Measurements from ENCODE around the gene PPP1R1B.

The PPP1R1B gene

DNA sequence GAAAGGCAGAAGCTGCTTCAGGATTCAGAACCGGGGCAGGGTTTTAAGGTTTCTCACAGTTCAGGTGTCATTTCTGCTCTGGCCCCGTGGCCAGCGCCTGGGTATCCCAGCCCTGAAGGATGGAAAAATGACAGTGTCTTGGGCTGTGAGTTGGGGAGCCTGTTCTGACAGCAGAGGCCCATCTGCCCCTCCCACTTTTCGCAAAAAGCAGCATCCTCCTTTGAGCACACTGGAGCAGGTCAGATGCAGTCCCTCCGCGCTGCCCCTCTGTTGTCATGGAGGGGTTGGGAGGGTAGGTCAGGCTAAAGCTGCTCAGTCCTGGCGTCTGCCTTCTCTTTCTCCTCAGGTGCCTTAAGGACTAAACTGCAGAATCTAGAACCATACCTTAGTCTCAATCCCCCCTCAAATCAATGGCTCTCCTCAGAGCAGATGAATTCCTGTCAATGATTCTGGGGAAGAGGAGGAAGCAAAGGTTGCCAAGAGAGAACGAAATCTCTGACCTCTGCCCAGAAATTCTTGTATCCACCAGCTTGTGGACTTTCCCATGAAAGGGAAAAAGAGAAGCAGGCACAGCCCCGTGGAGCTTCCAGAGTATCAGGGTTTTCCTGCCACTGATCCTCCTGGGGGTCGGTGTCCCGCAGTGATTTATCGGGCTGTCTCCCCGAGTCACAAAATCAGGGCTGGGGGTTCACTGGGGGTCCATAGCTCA lies 26.3 kb upstream of the PPP1R1B start:
- no peak for DNase-seq (ENCODE audit: low read depth)

DNA sequence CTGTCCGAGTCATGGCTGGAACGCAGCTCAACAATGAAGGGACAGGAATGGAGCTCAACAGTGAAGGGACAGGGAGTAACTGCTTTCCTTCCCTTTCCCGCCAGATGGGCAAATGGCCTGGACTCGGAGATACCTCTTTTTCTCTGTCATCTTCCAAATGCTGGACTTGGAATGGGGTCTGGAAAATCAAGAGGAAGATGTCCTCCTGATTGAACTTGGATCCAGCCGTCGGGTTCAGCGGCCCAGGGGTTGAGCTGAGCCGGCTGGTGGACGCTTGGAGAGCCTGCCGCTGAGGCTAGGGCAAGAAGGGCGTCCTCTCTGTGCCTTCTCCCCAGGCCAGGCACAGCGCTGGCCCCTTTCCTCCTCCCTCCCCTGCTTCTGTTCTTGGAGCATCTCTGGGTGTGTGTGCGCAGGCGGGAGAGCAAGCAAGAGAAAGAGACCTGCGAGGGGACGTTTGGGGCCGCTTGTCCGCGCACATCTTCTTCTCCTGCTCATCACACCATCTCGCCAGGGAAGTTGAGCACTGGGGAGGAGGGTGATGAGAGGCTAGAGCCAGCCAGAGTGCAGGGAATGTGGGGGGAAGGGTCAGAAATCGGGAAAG lies 25.7 kb upstream of the PPP1R1B start:
- no peak for DNase-seq (ENCODE audit: low read depth)

DNA sequence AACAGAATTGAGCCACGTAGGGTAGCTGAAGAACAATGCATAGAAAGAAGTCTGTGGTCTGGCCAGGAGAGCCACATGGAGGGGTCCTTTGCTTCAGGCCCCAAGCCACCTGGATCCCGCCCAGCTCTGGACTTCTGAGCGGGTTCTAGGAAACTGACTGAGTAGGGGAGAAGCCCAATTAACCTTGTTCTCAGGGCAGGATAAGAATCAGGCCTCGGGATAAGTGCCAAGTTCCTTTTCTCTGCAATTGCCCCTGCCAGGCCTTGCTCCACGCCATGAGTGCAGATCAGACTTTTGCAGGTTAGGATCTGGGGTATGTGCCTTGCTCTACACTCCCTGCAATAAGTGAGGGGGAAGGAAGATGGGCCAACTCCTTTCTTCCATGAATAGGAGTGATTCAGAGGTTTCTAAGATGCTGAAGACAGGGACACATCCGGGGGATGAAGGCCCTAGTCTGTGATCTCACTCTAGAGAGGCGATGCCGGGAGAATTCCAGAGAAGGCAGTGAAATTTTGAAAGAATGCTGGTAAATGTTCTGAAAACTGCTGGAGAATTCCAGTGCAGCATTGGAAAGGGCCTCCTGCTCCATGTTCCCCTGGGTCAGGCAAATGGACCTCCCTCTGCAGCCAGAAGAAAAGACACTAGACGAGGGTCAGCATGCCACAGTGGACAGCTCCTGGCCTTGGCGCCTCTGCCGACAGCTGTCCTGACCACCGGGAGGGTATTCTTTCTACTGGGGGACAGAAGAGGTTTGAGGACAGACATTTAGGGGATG lies 24.8 kb upstream of the PPP1R1B start:
- no peak for DNase-seq (ENCODE audit: low read depth)

DNA sequence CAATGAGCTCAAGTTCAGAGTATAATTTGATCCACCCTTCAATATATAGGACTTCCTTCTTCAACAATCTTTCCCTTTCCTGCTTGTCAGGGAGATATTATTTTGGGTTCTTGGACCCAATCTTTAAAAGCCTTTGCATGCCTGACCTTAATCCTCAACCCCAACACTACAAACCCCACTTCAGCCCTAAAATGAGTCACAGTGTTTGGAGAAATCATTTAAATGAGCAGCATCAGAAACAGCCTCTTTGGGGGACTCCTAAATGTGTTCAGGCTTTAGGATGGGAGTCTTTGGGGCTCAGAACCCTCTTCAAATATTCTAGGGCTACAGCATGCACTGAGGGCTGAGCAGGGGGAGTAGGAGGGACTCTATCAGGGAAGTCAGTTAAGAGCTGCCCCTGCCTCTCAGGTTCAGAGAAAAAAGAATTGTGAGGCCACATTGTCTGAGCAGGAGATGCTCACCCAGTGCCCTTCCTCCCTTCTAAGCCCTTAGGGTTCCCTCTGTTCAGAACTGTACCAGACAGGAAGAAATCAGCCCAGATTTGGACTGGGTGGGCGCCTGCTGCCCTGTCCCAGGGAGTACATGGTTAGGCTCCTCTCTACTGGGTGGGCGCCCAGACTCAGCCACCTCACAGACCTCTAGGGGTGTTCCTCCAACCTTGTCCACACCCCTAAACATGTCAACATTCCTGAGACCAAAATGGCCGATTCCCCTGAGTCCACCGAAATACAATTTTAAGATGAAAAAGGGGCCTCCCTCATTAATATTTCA lies 24.0 kb upstream of the PPP1R1B start:
- DNase-seq (ENCODE audit: low read depth): no peak

DNA sequence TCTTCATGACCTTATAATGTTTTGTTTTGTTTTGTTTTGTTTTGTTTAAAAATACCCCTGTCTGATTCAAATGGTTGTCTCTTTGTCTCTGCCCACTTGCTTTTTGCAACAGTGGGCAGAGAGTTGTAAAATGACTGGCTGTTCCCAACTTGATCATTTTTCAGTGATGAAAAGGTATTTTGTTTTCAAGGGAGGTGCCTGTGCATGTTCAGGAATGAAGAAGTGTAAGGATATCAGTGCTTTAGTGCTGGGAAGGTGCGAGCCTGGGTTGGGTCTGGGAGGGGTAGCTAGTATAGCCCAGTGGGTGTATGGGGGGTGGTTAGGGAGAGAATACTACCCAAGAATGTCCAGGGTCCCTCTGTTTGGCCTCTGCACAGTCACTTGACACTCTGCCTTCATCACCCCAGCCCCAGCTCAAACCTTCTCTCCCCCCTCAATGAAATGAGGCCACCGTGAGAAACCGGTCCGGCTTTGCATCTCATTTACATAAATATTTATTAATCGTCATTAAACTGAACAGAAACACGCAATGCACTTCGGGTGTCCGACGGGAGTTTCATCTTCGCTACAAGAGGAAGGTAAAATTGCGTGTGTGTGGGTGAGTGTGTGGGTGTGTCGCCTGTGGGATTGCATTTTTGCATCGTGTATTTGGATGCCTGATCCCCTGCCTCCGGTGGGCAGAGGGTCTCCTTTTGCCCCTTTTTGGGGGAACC lies 23.3 kb upstream of the PPP1R1B start:
- no peak for DNase-seq (ENCODE audit: low read depth)

DNA sequence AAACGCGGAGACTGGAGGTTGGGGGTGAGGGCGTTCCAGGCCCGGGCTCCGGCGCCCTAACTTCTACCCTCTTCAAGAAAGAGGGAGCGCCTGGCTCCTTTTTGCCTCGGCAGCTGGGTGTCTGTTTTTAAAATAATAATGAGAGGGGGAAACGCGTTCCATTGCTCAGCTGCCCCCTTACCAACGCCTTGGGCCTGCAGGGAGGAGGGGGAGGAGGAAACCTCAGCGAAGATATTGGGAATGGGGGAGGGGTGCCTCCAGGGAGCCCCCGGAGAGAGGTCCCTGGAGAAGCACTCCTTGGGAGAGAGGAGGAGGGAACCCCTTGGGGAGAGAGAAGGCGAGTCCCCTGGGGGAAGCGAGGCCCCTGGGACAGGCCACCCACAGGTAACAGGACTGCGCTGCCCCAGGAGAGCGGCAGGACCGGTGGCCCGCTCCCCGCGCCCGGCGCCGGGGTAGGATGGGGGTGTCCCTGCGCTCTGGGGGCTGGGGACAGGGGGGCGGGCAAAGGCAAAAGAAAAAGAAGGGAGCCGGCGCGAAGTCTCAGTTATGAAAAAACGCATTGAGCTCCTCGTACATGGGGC lies 21.8 kb upstream of the PPP1R1B start:
- no peak for DNase-seq (ENCODE audit: low read depth)

DNA sequence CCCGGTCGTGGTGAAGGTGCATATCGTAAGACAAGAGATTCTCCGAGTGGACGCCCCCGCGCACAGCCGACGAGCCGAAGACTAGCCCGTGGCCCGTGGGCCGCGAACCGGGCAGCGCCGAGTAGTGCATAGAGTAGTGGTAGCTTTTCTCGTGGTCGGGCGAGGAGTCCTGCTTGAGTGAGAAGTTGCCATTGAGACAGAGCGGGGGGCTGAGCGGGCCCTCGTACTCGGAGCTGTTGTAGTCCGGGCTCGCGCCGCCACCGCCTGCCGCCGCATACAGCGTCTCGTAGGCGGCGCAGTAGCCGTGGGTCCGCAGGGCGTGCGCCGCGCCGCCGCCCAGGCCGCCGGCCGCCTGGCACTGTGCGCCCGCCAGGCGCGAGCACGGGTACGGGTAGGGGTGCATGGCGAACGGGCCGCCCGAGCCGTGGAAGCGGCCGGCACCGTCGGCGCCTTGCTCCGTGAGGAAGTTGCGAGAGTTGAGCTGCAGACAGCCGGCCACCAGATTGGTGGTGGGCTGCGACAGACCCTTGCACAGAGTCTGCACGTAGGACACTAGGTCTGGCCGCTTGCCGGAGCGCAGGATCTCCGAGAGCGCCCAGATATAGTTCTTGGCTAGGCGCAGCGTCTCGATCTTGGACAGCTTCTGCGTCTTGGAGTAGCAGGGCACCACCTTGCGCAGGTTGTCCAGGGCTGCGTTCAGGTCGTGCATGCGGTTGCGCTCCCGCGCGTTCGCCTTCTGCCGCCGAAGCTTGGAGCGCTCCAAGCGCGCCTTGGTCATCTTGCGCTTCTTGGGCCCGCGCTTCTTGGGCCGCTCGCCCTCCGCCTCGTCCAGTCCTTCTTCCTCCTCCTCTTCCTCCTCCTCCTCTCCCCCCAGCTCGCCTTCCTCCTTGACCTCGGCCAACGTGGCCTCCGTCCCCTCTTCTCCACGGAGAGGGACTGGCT lies 21.0 kb upstream of the PPP1R1B start:
- DNase-seq (ENCODE audit: low read depth): no peak

DNA sequence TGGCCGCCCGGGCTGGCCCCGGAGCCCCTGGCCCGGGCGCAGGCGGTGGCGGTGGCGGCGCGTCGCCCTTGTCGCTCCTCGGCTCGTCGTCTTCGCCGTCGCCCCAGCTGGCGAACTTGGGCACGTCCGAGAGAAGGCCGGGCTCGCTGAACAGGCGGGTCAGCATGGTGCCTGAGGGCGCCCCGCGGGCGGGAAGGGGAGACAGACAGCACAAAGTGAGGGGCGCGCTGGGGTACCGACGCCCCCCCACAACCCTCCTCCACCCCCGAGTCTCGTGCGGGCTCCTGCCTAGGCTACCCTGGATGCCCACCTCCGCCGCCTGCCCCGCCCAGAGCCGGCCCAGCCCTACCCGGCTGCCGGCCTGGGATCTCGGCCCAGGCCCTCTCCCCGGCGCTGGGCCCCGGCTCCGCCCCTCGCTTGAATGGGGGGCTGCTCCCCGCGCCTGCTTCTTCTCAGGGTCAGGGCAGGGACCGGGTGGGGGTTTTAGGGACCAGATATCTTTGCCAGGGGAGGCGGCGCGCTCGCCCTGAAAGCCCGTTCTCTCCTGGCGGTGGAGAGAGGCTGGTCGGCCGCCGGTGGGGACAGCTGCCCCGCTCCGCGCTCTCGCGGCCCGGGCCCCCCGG lies 20.2 kb upstream of the PPP1R1B start:
- DNase-seq (ENCODE audit: low read depth): no peak

DNA sequence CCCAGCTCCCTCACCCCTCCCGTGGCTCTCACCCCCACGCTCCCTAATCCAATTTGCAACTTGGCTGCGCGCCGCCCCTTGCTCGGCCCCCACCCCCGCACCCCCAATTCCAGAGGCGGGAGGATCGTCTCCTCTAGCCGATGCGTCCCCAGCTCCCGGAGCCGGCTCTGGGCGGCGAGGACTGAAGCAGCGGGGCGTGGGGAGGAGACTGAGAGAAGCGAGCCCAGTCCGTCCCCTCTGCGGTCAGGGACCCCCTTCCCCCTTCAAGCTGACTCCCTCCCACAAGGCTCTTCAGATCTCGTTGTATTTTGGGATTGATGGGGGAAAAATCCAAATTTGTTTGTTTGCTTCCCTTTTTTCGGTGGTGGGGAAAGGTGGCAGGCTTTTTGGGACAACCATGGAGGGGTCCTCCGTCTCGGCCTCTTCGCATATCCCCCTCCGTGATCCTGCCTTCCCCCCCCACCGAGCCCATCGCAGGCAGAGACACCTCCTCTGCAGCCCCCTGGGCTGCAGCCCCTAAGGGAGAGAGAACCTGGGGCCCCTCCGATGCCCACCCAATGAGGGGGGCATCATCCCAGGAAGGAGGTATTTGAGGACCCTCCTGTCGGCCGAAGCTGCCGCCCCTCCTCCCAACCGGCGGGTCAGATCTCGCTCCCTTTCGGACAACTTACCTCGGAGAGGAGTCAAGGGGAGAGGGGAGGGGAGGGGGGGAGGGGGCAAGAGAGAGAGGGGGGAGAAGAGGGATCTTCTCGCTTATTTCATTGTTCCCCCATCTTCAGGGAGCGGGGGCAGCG lies 19.5 kb upstream of the PPP1R1B start:
- no peak for DNase-seq (ENCODE audit: low read depth)

DNA sequence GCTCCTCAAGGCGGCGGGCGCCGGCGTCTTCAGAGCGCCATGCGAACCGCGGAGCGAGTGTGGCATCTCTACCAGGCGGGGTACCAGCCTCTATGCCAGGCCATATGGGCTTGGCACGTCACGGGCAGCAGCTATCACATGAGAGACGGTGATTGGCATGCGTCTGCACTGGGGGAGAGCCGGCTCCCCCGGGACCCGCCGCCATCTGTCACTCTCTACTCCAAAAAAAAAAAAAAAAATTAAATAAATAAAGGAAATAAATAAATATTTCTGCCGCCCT lies 19.0 kb upstream of the PPP1R1B start, which contains the start of gene NEUROD2:
Gene NEUROD2 (minus strand): TSS at position 70 of the 280 bp plus-strand sequence. CDS start 1,321 bp downstream, outside the sequence.
- no peak for DNase-seq (ENCODE audit: low read depth)

DNA sequence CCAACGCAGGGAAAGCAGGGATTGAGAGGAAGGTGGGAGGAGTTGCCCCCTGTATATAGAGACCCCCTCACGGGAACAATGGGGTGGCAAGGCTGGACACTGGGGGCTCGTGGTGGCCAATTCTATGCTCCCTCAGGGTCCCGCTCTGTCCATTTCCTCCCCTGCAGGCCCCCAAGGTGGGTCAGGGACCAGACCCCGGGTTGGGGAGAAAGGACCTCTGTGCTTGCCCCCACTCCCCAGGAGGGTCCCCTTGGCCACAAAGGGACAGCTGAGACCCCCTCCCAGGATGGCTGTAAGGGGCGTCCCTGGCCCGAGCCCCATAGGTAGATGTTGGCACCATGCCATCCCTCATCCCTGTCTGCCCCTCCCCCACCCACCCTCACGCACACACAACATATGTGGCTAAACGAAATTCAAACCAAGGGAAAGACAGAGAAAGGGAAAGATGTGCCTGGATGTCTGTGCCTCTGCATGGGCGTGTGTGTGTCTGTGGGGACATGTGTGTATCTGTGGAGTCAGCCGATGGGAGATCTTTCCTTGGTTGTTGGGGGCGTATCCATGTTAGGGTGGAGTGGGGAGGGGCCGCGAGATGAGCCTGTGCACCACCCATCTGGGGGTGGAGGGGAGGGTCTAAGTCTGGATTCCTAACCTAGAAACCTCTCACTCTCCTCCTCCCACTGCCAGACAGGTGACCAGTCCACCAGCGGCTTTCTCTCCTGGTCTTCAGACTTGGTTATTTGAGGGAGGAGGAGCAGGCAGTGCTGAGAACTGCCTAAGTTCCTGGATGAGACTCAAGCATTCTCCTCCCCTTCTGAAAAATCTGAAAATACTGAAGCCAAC lies 18.4 kb upstream of the PPP1R1B start:
- DNase-seq (ENCODE audit: low read depth): no peak

DNA sequence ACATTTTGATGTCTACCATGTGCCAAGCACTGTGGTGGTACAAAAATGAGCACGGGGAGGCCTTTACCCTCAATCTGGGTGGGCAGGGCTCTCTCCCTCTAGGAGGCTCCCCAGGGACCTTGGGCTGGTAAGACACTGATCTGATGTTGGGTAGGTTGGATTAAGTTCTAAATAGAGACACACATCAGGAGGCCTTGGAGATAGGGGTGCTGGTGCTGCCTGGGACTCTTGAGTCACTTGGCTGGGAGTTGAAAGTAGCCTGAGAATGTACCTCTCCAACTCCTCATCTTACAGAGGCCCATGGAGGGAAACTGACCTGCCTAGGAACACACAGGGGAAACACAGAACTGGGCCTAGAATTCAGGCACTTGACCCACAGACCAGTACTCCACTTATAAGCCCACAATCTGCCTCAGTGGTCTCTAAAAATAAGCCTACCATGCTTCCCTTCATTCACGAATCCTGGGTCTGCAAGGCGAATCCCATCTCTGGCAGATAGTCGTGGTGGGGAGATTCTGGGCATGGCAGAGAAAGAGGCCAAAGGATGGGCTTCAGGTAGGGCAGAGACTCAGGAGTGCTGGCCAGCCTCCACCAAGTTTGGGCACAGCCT lies 17.2 kb upstream of the PPP1R1B start:
- no peak for DNase-seq (ENCODE audit: low read depth)

DNA sequence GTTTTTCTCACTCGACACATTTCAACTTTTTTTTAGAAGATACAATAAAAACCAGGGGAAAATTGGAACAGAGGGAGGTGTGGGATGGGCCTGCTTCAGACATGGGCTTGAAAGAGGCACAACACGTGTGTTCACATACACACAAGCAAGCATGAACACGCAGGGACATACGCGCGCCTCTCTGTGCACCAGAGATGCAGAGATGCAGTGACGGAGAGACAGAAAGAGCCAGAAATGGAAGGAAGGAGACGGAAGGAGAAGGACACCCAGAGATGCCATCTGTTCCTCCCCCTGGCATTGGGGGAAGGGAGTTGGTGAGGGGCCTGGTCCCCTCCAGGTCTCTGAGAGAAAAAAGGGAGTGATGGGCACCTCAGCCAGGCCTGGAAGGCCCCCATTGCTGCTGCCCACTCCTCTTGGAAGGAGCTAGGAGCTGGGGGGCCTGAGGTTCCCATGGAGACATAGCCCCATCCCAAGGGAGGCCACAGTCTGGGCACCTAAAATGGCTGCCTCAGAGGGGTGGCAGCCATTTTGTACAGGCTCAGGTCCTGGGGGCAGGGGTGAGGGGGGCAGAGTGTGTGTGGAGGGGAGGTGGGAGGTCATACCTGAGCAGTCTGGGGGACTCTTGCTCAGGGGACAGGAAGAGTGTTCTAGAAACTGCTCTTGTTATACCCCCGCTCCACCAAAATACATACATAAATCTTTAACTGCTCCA lies 15.2 kb upstream of the PPP1R1B start:
- no peak for DNase-seq (ENCODE audit: low read depth)

DNA sequence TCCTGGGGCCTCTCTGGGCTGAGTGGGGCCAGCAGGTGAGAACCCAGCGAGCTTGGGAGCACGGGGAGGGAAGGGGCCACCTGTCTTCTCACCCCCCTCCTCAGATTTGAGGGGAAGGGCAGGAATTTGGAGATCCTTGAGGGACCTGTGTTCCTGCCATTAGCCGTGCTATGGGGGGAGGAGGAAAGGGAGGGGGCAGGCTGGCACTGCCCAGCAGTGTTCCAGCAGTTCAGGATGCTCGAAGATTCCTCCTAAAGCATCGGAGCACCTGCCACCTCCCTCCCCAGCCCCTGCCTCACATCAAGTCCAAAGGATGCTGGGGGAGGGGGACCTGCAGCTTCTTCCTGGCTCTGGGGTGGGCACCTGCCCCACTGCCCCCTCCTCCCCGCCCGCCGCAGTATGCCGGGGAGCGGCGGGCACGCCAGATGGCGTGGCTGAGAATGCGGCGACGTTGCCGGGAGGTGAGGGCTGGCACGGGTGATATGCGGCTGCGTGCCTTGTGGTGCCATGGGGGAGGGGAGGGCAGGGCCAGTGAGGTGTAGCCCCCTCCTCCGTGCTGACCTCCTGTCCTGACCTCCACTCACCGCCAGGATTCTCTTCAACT lies 14.4 kb upstream of the PPP1R1B start:
- DNase-seq (ENCODE audit: low read depth): no peak

DNA sequence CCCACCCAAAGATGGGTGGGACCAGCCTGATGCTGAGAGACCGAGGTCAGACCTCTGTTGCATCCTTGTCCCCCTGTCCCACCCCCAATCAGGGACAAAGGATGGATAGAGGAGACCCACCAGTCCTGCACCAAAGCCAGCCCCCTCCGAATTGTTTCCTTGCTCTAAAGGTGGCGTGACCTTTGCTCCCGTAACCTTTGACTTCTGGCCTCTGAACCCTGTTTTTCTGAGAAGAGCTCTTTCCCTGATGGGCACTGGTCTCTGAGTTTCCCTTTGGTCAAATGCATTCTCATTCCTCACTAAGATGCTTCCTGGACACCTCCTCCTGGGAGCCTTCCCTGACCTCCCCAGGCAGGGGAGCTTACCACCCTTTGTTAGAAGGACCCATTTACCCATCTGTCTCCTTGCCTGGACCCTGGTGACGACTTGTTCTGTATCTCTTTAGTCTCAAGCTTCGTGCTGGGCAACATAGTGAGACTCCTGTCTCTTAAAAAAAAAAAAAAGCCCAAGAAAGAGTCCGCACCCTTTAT lies 13.8 kb upstream of the PPP1R1B start:
- no peak for DNase-seq (ENCODE audit: low read depth)

DNA sequence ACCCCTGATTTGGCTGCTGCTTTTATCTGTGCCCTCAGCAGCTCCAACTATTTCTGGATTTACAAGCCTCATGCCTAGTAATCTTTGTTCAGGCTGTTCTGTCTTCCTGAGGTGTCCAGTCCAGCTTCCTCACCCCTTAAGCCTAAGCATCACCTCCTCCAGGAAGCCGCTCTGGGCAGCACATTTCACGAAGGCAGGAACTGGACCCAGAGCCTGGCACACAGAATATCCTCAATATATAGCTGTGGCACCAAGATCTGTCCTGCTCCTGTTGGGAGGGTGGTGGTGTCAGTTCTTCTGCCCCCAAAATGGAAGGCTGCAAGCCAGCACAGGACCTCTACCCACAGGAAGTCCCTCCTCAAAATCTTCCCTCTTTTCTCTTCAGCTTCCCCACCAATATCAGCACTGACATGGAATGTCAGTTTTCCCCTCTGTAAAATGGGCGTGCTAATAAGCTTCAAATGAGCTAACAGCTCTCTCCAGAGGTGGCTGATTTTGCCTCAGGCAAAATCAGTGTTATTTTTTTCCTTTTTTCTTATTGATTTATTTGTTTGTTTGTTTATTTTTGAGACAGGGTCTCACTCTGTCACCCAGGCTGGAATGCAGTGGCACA lies 12.1 kb upstream of the PPP1R1B start:
- DNase-seq (ENCODE audit: low read depth): no peak
